ENCODE data around the gene PPP2R2B.
"Not testable (repeated sequence)": the region's sequence is repeated elsewhere in the genome, so short reads cannot be mapped to it uniquely, and the experiment has no call there.

The PPP2R2B gene

DNA sequence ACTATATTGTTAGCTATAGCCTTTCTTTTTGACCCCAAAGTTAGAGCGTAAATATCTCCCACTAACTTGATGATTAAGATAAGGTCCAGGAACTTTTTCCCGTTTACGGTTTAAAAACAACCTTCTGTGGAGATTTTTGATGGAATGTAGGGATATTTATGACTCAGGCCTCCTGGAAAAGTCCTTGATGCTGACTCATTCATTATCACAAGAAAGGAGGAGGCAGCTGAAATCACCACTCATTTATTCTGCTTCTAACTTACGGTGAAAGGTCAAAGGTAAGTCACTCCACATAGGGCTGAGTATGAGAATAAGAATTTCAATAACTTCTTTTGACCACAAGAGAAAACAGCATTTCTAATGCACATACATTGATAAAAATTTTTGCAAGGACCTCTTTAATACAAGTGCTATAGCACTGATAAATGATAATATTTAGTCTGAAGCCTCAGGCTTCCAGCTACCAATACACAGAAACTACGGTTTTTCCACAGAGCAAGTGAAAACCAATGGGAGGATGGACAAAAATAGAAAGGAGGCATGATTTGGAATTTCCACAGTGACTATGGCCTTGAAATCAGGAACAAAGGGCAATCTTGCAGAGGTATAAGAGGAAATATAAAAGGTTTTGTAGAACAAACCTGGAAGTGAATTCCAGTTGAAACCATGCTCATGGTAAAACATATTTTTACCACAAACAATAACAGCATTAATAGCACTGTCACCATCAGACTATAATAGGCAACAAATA is 146.5 kb downstream of the PPP2R2B start:
- DNase-seq, result peak; percentile 3 to 26

- DNase-seq, result not testable (repeated sequence)
Measured at GRCh38 chr5:146728746-146729145, 149.8 kb downstream of the PPP2R2B start.

- DNase-seq, result no peak
Measured at GRCh38 chr5:146726891-146727290, 151.7 kb downstream of the PPP2R2B start.

GRCh38 chr5:146726020-146726419 is 152.5 kb downstream of the PPP2R2B start:
- DNase-seq, result no peak

DNA sequence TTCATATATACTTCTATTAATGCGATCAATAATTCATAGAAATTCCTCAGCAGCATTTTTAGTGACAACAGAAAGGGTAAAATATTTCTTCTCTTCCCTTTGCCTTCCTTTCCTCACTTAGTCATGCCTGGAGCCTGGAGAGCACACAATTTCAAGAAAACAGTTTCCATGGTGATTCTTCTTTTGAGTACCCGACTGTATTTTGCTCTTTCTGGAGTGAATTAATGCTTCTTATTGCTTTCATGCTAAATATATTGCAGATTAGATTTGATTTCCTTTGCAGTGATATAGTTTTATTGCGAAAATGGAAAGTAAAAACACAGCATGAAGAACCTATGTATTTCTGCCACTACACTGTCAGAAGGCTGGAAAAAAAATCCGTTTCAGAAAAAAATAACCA is 153.5 kb downstream of the PPP2R2B start:
- DNase-seq, result no peak

DNA sequence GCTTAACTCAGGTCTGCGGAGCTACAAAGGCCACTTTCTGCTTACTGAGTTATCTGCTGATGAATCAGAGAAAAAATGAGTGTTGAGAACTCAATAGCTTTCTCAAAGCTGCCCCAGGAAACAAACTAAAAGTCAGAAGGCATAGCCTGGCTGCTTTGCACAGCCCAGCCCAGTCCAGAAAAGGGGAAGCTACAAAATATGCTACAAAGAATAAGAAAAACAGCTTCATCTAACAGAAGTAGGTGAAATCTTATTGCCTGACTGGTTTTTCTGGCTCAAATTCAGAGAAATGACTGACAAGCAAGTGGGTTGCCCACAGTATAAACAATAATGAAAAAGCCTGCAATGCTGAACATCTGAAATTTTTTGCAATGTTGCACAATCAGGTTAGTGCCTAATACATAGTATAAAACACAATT is 156.2 kb downstream of the PPP2R2B start:
- no peak for DNase-seq

DNA sequence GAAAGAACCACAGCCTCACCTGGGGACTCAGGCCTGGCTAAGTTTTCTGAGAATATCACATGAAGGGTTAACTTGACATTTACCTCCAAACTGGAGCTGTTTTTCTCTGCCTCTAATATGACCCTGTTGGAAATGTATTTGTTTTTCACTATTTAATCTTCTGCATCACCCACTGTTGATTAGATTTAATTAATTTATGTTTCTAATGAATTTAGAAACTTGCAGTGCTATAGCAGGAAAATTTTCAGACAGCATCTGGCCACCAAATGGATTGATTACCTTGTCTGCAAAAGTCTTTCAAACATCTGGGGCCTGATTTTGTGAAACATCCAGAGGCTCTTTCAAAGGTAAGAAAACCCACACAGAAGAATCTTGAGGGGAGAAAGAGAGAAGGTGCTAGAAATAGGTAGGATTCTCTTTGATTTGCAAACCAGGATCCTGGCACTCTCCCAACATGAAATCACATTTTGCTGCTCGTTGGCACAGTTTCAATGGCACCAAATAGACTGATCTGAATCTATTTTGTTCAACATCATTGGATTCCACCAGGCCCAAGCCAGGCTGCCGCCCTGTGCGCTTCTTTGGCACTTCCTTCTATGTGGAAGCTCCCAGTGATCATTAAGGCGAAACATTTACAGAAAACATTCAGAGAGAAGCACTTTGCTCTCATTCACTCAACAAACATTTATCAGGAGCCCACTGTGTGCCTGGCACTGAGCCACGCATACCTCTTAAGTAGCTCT is 157.3 kb downstream of the PPP2R2B start:
- no peak for DNase-seq

GRCh38 chr5:146720107-146720506 is 158.4 kb downstream of the PPP2R2B start:
- no peak for DNase-seq

GRCh38 chr5:146719179-146719578 is 159.4 kb downstream of the PPP2R2B start:
- DNase-seq, result no peak

DNA sequence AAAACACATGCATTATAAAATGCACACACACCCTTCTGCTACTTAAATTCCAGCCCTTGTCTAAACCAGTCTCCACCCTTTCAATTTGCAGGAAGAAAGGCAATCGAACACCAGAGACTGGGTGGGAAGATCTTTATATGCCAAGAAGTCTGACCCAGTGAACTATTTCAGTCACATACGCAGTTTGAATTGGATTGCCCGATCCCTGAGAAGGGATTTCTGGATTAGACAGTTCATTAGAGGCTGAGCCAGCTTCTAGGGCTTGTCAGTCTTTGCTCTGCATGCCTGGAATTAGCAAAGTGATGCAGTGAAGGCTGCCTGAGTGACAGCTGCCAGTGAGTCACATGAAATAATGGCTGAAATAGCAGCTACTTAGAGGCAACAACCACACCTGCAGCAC is 159.9 kb downstream of the PPP2R2B start:
- DNase-seq, result no peak

GRCh38 chr5:146717951-146718350 is 160.6 kb downstream of the PPP2R2B start:
- DNase-seq, result no peak

DNA sequence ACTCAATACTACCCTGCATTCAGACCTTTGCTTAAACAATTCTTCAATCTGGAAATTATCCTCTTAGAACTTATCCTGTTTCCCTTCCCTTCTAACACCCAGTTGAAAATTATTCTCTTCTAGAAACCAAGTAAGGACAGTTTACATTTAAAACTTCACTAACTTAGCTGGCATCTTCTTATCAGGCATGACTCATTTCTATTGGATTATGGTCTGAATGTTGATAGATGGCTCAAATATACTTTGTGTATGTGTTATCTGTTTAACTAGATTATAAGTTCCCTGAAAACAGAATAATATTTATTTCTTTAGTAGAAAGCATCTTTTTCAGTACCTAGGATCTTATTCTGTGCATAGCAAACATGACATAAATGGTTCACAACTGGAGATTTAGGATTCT is 161.9 kb downstream of the PPP2R2B start:
- no peak for DNase-seq

DNA sequence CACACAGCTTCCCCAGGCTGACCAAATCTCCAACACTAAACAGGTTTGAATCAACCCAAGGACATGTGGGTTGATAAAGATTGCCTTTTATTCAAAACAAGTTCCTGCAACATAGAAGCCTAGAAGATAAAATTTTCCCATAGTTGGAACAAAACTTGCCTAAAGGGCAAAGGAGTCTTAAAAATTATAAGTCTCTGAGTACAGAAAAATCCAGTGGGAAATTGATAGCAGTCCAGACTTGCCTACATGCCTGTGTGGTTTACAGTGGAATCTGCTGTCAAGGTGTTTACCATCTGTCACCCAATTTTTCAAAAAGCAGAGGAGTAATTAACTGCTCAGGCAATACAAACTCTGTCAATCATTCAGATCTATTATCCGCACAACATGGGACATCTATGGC is 168.2 kb downstream of the PPP2R2B start:
- DNase-seq, result no peak

DNA sequence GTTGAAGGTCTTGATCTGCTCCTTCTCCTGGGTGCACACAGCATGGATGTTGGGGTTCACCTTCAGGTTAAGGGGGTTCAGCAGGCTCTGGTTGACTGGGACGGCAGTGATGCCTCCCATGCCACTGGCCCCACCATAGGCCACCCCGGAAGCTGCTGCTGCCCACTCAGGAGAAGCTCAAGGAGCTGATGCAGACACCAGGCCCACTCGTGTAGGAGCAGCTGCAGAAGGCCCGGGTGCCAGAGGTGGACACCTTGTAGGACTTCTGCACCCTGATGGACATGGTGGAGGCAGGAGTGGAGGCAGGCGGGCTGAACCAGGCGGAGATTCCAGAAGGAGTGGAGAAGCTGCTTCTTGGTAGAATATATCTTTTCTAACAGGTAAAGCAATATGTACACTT is 171.2 kb downstream of the PPP2R2B start:
- no peak for DNase-seq

GRCh38 chr5:146706321-146706972 is 172.1 kb downstream of the PPP2R2B start:
- no peak for DNase-seq

GRCh38 chr5:146704949-146705665 is 173.4 kb downstream of the PPP2R2B start:
- DNase-seq, result no peak

DNA sequence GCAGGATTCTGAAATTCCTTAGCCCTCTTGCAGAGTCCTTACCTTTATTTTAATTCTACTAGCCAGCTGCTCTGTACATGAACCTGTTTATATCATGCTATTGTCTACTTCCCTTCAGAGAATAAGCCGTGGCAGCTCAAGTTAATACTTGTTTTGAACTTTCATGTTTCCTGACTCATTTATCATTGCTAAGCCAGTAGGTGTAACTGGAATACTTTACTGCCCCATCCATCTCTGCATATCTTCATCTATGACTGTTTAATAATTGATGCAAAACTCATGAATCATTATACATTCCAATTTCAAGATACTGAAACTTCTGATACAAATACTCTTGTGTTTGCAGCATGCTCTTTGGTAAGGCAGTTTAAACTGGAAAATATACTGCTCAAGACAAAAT is 174.7 kb downstream of the PPP2R2B start:
- DNase-seq, result no peak

- DNase-seq, result no peak
Measured at GRCh38 chr5:146703499-146703898, 175.1 kb downstream of the PPP2R2B start.

DNA sequence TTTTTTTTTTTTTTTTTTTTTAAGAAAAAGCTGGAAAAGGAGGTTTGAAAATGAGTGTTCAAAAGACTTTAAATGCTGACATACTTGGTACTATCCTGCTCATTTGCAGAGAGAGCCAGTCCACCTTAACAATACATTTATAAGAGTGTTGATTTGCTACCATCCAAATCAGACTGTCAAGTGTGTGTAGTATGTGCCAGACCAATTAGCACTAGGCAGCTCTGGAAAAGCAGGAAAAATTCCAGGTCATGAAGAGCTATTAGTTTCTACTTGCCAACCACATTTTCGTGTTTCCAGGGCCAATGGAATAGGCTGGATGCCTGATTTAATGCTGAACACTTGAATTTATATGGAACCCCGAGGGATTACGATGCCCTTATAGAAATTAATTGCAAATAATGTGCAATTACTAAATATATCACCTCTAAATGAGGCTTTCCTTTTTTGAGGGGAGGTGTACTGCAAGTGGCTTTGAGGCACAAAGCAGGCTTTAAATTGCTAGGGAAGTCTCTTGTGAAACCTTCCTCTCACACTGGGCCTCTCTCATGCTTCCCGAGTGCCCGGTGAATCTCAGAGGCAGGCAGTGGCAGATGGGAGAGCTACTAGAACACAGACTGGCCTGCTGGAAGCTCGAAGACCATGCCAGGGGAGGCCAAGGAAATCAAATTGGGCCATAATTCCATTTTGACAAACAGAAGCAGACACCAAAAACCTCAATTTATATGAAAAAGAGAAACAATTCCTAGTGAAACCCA is 178.7 kb downstream of the PPP2R2B start:
- DNase-seq, result no peak

DNA sequence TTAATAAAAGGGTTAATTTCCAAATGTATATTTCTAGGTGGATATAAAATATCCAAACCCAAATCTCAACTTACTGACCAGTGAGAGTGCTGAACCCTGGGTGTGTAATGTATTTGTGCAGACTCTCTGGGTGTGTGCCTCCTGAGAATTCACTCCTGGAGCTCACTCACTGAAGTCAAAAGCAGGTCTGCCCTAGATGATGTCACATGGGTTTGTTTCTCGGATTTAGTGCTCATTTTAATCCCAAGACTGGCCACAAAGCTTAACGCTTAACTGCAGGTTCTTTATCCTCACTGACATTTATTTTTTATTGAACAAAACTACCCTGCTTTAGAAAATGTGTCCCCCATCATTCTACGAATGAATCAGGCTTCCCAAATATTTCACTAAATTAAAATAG is 179.4 kb downstream of the PPP2R2B start:
- no peak for DNase-seq

GRCh38 chr5:146698651-146699050 is 179.9 kb downstream of the PPP2R2B start:
- DNase-seq, result no peak

DNA sequence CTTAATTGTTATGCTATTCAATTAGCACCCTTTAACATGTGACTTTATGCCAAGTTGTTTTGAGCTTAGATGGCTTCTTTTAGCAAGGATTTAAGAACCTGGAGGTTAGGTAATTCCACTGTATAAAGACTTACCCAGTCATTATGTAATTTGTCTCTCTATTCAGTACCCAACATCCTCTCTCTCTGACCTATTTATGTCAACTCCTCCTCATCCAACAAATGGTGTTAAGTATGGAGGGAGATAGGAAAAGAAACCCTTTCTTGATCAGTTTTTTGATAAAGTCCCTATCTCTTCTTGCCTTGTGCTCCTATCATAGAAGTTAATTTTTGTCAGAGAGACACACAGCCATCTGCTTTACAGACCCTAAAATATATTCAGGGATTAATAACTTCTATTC is 181.3 kb downstream of the PPP2R2B start:
- no peak for DNase-seq

DNA sequence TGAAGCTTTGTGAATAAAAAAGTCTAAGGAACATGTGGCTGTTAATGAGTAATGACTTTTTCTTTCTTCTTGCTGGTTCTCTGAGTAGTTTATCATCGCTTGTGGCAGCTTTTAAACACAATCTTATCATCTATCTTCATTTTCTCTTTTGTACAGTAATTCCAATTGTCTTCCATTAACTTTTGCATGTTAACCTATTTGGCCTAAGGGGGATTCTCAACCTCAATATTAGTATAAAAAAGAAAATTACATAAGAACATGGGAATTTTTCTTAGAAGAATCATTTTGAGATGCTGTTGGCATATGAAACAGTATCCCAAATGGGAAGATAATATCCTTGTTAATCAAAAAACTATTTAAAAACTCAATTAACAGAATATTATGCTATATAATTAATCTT is 182.9 kb downstream of the PPP2R2B start:
- no peak for DNase-seq
